ENCODE results near the gene COL8A1. TPM values are rescaled to one million over a fixed set of nuclear protein-coding genes. Genes with fewer than 3 reads are reported as not detected.

COL8A1 gene
- total and polyA plus RNA-seq, 9 of the 15 experiments (the other 6 are each of a cell fraction or from before 2014, with no cell fraction given): 0.07 TPM; not detected in 8

DNA sequence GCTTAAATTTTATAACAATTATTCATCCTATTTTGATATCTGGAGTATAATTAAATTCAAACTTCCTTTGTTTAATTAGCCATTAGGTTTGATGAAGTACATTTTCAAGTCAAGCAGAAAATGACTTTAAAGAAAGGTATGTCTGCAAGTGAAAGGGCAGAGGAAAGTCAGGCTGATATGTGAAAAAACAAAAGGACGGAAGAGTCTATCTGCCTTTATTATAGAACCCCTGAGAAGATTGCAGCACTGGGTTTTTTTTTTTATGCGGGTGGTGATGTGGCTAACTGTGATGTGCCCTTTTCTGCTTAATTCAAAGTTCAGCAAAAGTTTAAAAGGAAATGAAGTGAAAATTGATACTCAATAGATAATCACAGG is 83.2 kb downstream of the COL8A1 start (continued):
- no peak for TF ChIP-seq FOXO4 (CRISPR knock-in tag; IDR thresholded peaks at IDR 0.05)
- no peak for TF ChIP-seq ATF6 (CRISPR knock-in tag; IDR thresholded peaks at IDR 0.05)
- TF ChIP-seq GABPB2 (CRISPR knock-in tag; conservative IDR thresholded peaks at IDR 0.05): no peak
- TF ChIP-seq, protein P1, sequence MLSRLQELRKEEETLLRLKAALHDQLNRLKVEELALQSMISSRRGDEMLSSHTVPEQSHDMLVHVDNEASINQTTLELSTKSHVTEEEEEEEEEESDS (CRISPR knock-in tag; IDR thresholded peaks at IDR 0.05): no peak
- no peak for TF ChIP-seq BRCA1 (IDR thresholded peaks at IDR 0.05)
- no peak for TF ChIP-seq BRCA1 (CRISPR knock-in tag; IDR thresholded peaks at IDR 0.05)
- no peak for TF ChIP-seq ZNF143 (CRISPR knock-in tag; IDR thresholded peaks at IDR 0.05)

GRCh38 chr3:99724276-99724675 is 85.9 kb downstream of the COL8A1 start:
- Histone ChIP-seq H3K4me2 (ENCODE audit: insufficient read depth, low read length) (no peak overlapping the region), H3K4me3 (no peak overlapping the region), H3K9me3 (replicated peaks; ENCODE audit: control insufficient read depth, insufficient read depth, low read depth, low read length) (no peaks in the 10 kb centered on the region), H3K36me3 (ENCODE audit: control insufficient read depth, insufficient read depth, low read length) (no peaks in the 10 kb centered on the region), H3K27ac (ENCODE audit: extremely low read depth, low read depth, low read length) (no peak overlapping the region), H3K9ac (ENCODE audit: insufficient read depth in 1 of 2, low read depth in 2 of 2, low read length in 2 of 2) (no peak overlapping the region), H3K79me2 (ENCODE audit: control insufficient read depth, insufficient read depth, low read length) (no peaks in the 10 kb centered on the region), H3K27me3 (ENCODE audit: control insufficient read depth in 2 of 2, insufficient read depth in 2 of 2, low read length in 2 of 2) (no peaks in the 10 kb centered on the region), H4K20me1 (replicated peaks; ENCODE audit: control insufficient read depth, insufficient read depth, low read length) (no peaks in the 10 kb centered on the region), H2AFZ (ENCODE audit: low read depth, low read length) (no peak overlapping the region), H3K9me1 (ENCODE audit: control insufficient read depth, insufficient read depth, low read length) (no peaks in the 10 kb centered on the region), H3K4me1 (replicated peaks in 1 of 2; ENCODE audit: control insufficient read depth in 2 of 2, insufficient read depth in 2 of 2, low read length in 2 of 2) (no peaks in the 10 kb centered on the region)
- WGBS (ENCODE audit: insufficient coverage, low coverage, missing lambda C conversion rate): 0% methylated on average over 1 of the region's 1 CpG
- no TSS peak for BruUV-seq (replicated peaks)
- TF ChIP-seq SMC3 (conservative IDR thresholded peaks at IDR 0.05; ENCODE audit: insufficient read depth, low read depth, low read length): no peak
- in situ Hi-C loops (cut with MboI): no loop called here
- no peak for ATAC-seq
- FAIRE-seq: no peak
- POLR2A ChIA-PET: no interaction called here
- CTCF ChIA-PET (ENCODE audit: low intra/inter-chr PET ratio): no interaction called here
- no peak for DNase-seq (ENCODE audit: extremely low read depth in 1 of 4, low spot score in 3 of 4)
- intact Hi-C loops (cut with micrococcal nuclease): no loop called here
